K562 (cell line): ENCODE data around the gene PRR23E. TPM values are rescaled to one million over a fixed set of nuclear protein-coding genes. Genes with fewer than 3 reads are reported as not detected.

Source experiments
- ATAC-seq: fragments of 200-7000 bp; cut with Tn5 transposase; 3 replicates; pipeline ENCODE4 v1.9.1; 2020; ENCODE audit warnings: moderate library complexity
- Bru-seq: library from RNA; stranded (reverse); fragments of 400-500 nt; gene quantifications from one replicate; lab custom pipeline; 2021; lab: Mats Ljungman, UMichigan
- BruChase-seq, 2 experiments: library from RNA; stranded (reverse); fragments of 400-500 nt; gene quantifications; one replicate each; lab custom pipeline; 2021; lab: Mats Ljungman, UMichigan
- BruUV-seq: library from RNA; stranded (reverse); fragments of 400-500 nt; replicated peaks from 2 replicates; lab custom pipeline; 2021; lab: Mats Ljungman, UMichigan
- CTCF ChIA-PET: fragments of 300-600 bp; formaldehyde crosslinking; extraction: SDS; loops from one replicate; lab custom pipeline; 2021; ENCODE audit warnings: low intra/inter-chr PET ratio; lab: Yijun Ruan, JAX
- POLR2A ChIA-PET: fragments of 300-600, 350-650 bp; sonication (Branson Sonifier 250); formaldehyde crosslinking; extraction: SDS; loops from one replicate; lab custom pipeline; 2021; ENCODE audit warnings: antibody characterized with exemption, inconsistent platforms; lab: Yijun Ruan, JAX
- DNase-seq, 4 experiments: peaks; one replicate each; pipeline versions ENCODE4 v3.0.0 to v3.0.0-alpha.2; 2011 to 2018; ENCODE audit warnings: low spot score in 3 of 4, mixed read lengths in 3 of 4; ENCODE audit errors: extremely low read depth in 1 of 4
- FAIRE-seq: peaks from 2 replicates; lab custom pipeline; 2011; peaks lifted over from hg19 to GRCh38; lab: Jason Lieb, UNC
- H2AFZ ChIP-seq: 2 replicates; pipeline ENCODE4 v1.6.0; 2011; ENCODE audit warnings: low read depth, low read length, control low read depth, inconsistent platforms
- H3K27ac ChIP-seq: fragments of 200-600 bp; 3 replicates; pipeline ENCODE4 v1.8.0; 2011; ENCODE audit warnings: low read depth, mild to moderate bottlenecking, control low read depth, inconsistent platforms, low read length, moderate library complexity, mixed read lengths; ENCODE audit errors: extremely low read depth
- H3K27me3 ChIP-seq, 2 experiments: fragments of 300-600 bp in 1 of 2; 2 replicates in 1 of 2; 3 replicates in 1 of 2; pipeline versions ENCODE4 v1.6.0 to v1.8.0; 2011; ENCODE audit warnings: inconsistent platforms in 2 of 2, low read length in 2 of 2, mild to moderate bottlenecking in 1 of 2, mixed read lengths in 1 of 2, moderate library complexity in 1 of 2; ENCODE audit not compliant: control insufficient read depth in 2 of 2, insufficient read depth in 2 of 2
- H3K36me3 ChIP-seq: fragments of 300-600 bp; 3 replicates; pipeline ENCODE4 v1.8.0; 2011; ENCODE audit warnings: mild to moderate bottlenecking, low read length, inconsistent platforms; ENCODE audit not compliant: control insufficient read depth, insufficient read depth
- H3K4me1 ChIP-seq, 2 experiments: fragments of 200-600 bp in 1 of 2; replicated peaks in 1 of 2; 2 replicates in 1 of 2; 3 replicates in 1 of 2; pipeline versions ENCODE4 v1.5.1 to v1.8.0; 2011; ENCODE audit warnings: inconsistent platforms in 2 of 2, low read length in 2 of 2, mild to moderate bottlenecking in 1 of 2, mixed read lengths in 1 of 2, moderate library complexity in 1 of 2; ENCODE audit not compliant: control insufficient read depth in 2 of 2, insufficient read depth in 2 of 2
- H3K4me2 ChIP-seq: 2 replicates; pipeline ENCODE4 v1.6.1; 2011; ENCODE audit warnings: low read length, control low read depth, inconsistent platforms, mixed read lengths; ENCODE audit not compliant: insufficient read depth
- H3K4me3 ChIP-seq: fragments of 200-600 bp; sonication (generic), shearing (Covaris generic); 2 replicates; pipeline ENCODE4 v1.5.1; 2016; ENCODE audit warnings: control low read depth, inconsistent platforms
- H3K79me2 ChIP-seq: fragments of 200-600 bp; 3 replicates; pipeline ENCODE4 v1.8.0; 2011; ENCODE audit warnings: low read length, inconsistent platforms; ENCODE audit not compliant: control insufficient read depth, insufficient read depth
- H3K9ac ChIP-seq, 2 experiments: 2 replicates each; pipeline versions ENCODE4 v1.6.0 to v1.6.1; 2011; ENCODE audit warnings: low read depth in 2 of 2, low read length in 2 of 2, control low read depth in 1 of 2, inconsistent platforms in 1 of 2, mild to moderate bottlenecking in 1 of 2, mixed read lengths in 1 of 2; ENCODE audit not compliant: insufficient read depth in 1 of 2
- H3K9me1 ChIP-seq: one replicate; pipeline ENCODE4 v1.6.0; 2011; ENCODE audit warnings: inconsistent platforms, mild to moderate bottlenecking, low read length, moderate library complexity; ENCODE audit not compliant: control insufficient read depth, insufficient read depth
- H3K9me3 ChIP-seq: replicated peaks from 2 replicates; pipeline ENCODE4 v1.5.1; 2011; ENCODE audit warnings: low read depth, low read length, inconsistent platforms; ENCODE audit not compliant: control insufficient read depth, insufficient read depth
- H4K20me1 ChIP-seq: replicated peaks from 2 replicates; pipeline ENCODE4 v1.6.1; 2011; ENCODE audit warnings: low read length, inconsistent platforms, mixed read lengths; ENCODE audit not compliant: control insufficient read depth, insufficient read depth
- BDP1 ChIP-seq: IDR thresholded peaks from 3 replicates; pipeline ENCODE4 v1.6.1; 2011; ENCODE audit not compliant: insufficient read length, insufficient read depth
- JUND ChIP-seq, 2 experiments: IDR thresholded peaks; 2 replicates in 1 of 2; 3 replicates in 1 of 2; pipeline ENCODE4 v1.6.1; 2011; ENCODE audit warnings: borderline replicate concordance in 2 of 2, low read depth in 2 of 2, low read length in 2 of 2, improper control_type of control experiment in 1 of 2, missing biosample characterization in 1 of 2, missing genetic modification characterization in 1 of 2, missing genetic modification reagents in 1 of 2
- MLLT1 ChIP-seq, 2 experiments: fragments of 450-650 bp; IDR thresholded peaks; 2 replicates each; pipeline ENCODE4 v1.6.1; 2016
- SPI1 ChIP-seq: IDR thresholded peaks from 2 replicates; pipeline ENCODE4 v1.6.1; 2011; ENCODE audit warnings: low read depth, low read length, control low read depth, borderline replicate concordance
- SREBF1 ChIP-seq: fragments of 150-350 bp; IDR thresholded peaks from 2 replicates; pipeline ENCODE4 v1.6.1; 2014; ENCODE audit warnings: antibody characterized with exemption, low read depth, low read length, borderline replicate concordance
- ZNF668 ChIP-seq: fragments of 250-450 bp; sonication (Bioruptor Pico); IDR thresholded peaks from 2 replicates; pipeline ENCODE4 v1.8.0; 2022; ENCODE audit warnings: mild to moderate bottlenecking, inconsistent platforms
- ZNF695 ChIP-seq: fragments of 450-650 bp; formaldehyde crosslinking; IDR thresholded peaks from 2 replicates; pipeline ENCODE4 v1.4.0; 2020; ENCODE audit warnings: mild to moderate bottlenecking, moderate library complexity
- ZNF830 ChIP-seq: fragments of 250-450 bp; sonication (Bioruptor Pico); IDR thresholded peaks from 2 replicates; pipeline ENCODE4 v1.5.0; 2021; ENCODE audit warnings: mild to moderate bottlenecking
- WGBS: fragments of 100-300 bp; shearing (Covaris generic); methylation state at CpG from one replicate; pipeline ENCODE4 v1.1.6; 2016; ENCODE audit warnings: low coverage, mixed read lengths; ENCODE audit not compliant: insufficient coverage; ENCODE audit errors: missing lambda C conversion rate; 5-methylcytosine and 5-hydroxymethylcytosine counted together
- in situ Hi-C: fragments of 300-500 bp; cut with MboI; formaldehyde crosslinking; loops from 4 replicates; pipeline ENCODE4 v1.15.0; 2018; ENCODE audit warnings: inconsistent platforms, mixed read lengths
- intact Hi-C: fragments of 100-400 bp; cut with micrococcal nuclease; formaldehyde crosslinking; loops from 2 replicates; pipeline ENCODE4 v1.14.2; 2022
- long read RNA-seq, 3 experiments: library from polyadenylated mRNA in 2 of 3; library from RNA in 1 of 3; unstranded in 2 of 3; stranded (forward) in 1 of 3; transcript quantifications; one replicate each; pipeline ENCODE4 v2.0.0, GENCODE V29; 2019 to 2022
- polyA minus RNA-seq, 3 experiments: library from RNA; depleted of rRNA, polyadenylated mRNA; stranded (reverse); fragments of >200 nt; gene quantifications; 2 replicates each; pipeline ENCODE4 v1.2.3, GENCODE V29; 2011
- polyA plus RNA-seq, 8 experiments: library from polyadenylated mRNA; depleted of rRNA in 4 of 8; stranded (reverse) in 5 of 8; unstranded in 3 of 8; fragments of >200 nt; fragmentation: Nextera tagmentation in 2 of 8; fragmentation: Illumina TruSeq in 1 of 8; extraction: Ambion mirVana in 2 of 8; extraction: Trizol in 1 of 8; gene quantifications; 2 replicates each; pipeline versions ENCODE4 v1.2.1 to v1.2.3, GENCODE V29; 2011 to 2014; ENCODE audit warnings: inconsistent platforms in 1 of 8, missing spikeins in 1 of 8
- total RNA-seq, 7 experiments: library from RNA; depleted of rRNA in 6 of 7; stranded (reverse); fragments of >200 nt in 6 of 7; fragmentation: Illumina TruSeq in 2 of 7; extraction: Trizol in 2 of 7; gene quantifications; 2 replicates each; pipeline versions ENCODE4 v1.2.1 to v1.2.3, GENCODE V29; 2011 to 2021; ENCODE audit warnings: low replicate concordance in 1 of 7
- TF ChIP-seq, protein P1 (sequence below): fragments of 450-650 bp; IDR thresholded peaks from 2 replicates; pipeline ENCODE4 v1.6.1; 2017; ENCODE audit warnings: antibody characterized with exemption

The PRR23E gene, protein sequence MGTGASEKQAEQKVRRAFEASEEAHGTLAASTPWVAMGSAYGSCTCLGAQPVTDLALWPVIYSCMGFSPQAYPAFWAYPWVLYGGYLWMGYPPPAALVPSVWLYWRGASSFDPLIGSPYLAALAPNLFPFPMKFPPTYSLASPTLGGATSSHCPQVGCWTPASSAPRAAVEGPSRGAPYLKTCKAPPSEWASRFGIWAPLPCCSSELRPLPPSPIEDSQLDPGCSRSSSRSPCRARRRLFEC
- not detected in 2 replicates for total RNA-seq (2011; cell fraction: chromatin; rRNA removed; ENCODE audit: low replicate concordance)
- not detected in 2 replicates for total RNA-seq (2011; cell fraction: nucleolus; rRNA removed)
- total RNA-seq (2011; cell fraction: nucleoplasm; rRNA removed): not detected in 2 replicates
- not detected in 2 replicates for total RNA-seq (2014; rRNA removed)
- not detected in 2 replicates for total RNA-seq (2014; rRNA removed; fragmentation: Illumina TruSeq; extraction: Trizol)
- total RNA-seq (2015; rRNA removed; fragmentation: Illumina TruSeq; extraction: Trizol): not detected in 2 replicates
- not detected in 2 replicates for total RNA-seq (2021)
- not detected in 2 replicates for polyA plus RNA-seq (2011; rRNA removed)
- not detected in 2 replicates for polyA plus RNA-seq (2011; cell fraction: cytosol; rRNA removed)
- polyA plus RNA-seq (2011; cell fraction: nucleus; rRNA removed): not detected in 2 replicates
- not detected in 2 replicates for polyA plus RNA-seq (2012)
- not detected in 2 replicates for polyA plus RNA-seq (2014; fragmentation: Illumina TruSeq; extraction: Trizol)
- polyA plus RNA-seq (2014; fragmentation: Nextera tagmentation; extraction: Ambion mirVana): not detected
- not detected in 2 replicates for polyA plus RNA-seq (2014; rRNA removed)
- not detected in 2 replicates for polyA minus RNA-seq (2011; rRNA and poly(A)+ RNA removed)
- not detected in 2 replicates for polyA minus RNA-seq (2011; cell fraction: cytosol; rRNA and poly(A)+ RNA removed)
- not detected in 2 replicates for polyA minus RNA-seq (2011; cell fraction: nucleus; rRNA and poly(A)+ RNA removed)
- Bru-seq, nascent RNA: not detected
- BruChase-seq, experiment 1, labeled RNA remaining after a 2-hour chase: not detected
- BruChase-seq, experiment 2, labeled RNA remaining after a 6-hour chase: not detected
- long read RNA-seq, experiment 1: 0 reads
- long read RNA-seq, experiment 2: 0 reads
- long read RNA-seq, experiment 3: 0 reads

- no peak within 1 kb of the TSS for H3K9ac ChIP-seq
- TF ChIP-seq SREBF1: no peak
- TF ChIP-seq ZNF695 (CRISPR knock-in tag): no peak
- no peak for TF ChIP-seq ZNF830 (CRISPR knock-in tag)
- no peak for TF ChIP-seq SPI1
- no peak for TF ChIP-seq JUND (IDR thresholded peaks at IDR 0.05; ENCODE audit: borderline replicate concordance, low read depth, low read length)
- no peak for TF ChIP-seq JUND (tag; IDR thresholded peaks at IDR 0.05; ENCODE audit: borderline replicate concordance, low read depth, low read length)
- no peak for TF ChIP-seq BDP1
- no peak for TF ChIP-seq ZNF668 (CRISPR knock-in tag)
- TF ChIP-seq MLLT1 (IDR thresholded peaks at IDR 0.05): no peak
- TF ChIP-seq, protein P1, sequence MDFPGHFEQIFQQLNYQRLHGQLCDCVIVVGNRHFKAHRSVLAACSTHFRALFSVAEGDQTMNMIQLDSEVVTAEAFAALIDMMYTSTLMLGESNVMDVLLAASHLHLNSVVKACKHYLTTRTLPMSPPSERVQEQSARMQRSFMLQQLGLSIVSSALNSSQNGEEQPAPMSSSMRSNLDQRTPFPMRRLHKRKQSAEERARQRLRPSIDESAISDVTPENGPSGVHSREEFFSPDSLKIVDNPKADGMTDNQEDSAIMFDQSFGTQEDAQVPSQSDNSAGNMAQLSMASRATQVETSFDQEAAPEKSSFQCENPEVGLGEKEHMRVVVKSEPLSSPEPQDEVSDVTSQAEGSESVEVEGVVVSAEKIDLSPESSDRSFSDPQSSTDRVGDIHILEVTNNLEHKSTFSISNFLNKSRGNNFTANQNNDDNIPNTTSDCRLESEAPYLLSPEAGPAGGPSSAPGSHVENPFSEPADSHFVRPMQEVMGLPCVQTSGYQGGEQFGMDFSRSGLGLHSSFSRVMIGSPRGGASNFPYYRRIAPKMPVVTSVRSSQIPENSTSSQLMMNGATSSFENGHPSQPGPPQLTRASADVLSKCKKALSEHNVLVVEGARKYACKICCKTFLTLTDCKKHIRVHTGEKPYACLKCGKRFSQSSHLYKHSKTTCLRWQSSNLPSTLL: no peak
- intact Hi-C loops (no loop called here), in situ Hi-C loops (no loop called here)
- no peaks in the 10 kb centered on the region for H3K36me3 ChIP-seq
- no peak within 1 kb of the TSS for H3K27ac ChIP-seq
- no peak within 1 kb of the TSS for H3K4me3 ChIP-seq
- no peak for FAIRE-seq
- ChIA-PET POLR2A (no interaction called here), CTCF (no interaction called here)
- H3K4me2 ChIP-seq: no peak within 1 kb of the TSS
- no peaks in the 10 kb centered on the region for H3K4me1 ChIP-seq
- H3K79me2 ChIP-seq: no peaks in the 10 kb centered on the region
- H3K9me3 ChIP-seq: no peaks in the 10 kb centered on the region
- no peak for DNase-seq
- 27% methylated on average over 16 of the region's 31 CpGs for WGBS
- no TSS peak for BruUV-seq
- no peaks in the 10 kb centered on the region for H3K9me1 ChIP-seq
- no peaks in the 10 kb centered on the region for H4K20me1 ChIP-seq
- H3K27me3 ChIP-seq: no peaks in the 10 kb centered on the region; a peak in 1 of 5 replicates
- no peak for ATAC-seq
- no peak within 1 kb of the TSS for H2AFZ ChIP-seq
These were observed at the start of gene PRR23E for GRCh38 chr3:127192576-127193232. PRR23E (plus strand) TSS chr3:127193131; CDS start chr3:127196686, 3,555 bp downstream.
